NOMO-1 (cell line): ENCODE results near the gene LRFN4.
A peak's percentile ranks its signal among the peaks of the same experiment; 100 is the strongest.
"Not testable (repeated sequence)": the region's sequence is repeated elsewhere in the genome, so short reads cannot be mapped to it uniquely, and the experiment has no call there.

Experiments used
- DNase-seq, 2 experiments: peaks; one replicate each; lab custom pipeline; 2025; ENCODE audit not compliant: unreplicated experiment in 2 of 2; lab: John Stamatoyannopoulos, UW

Gene LRFN4

GRCh38 chr11:66856496-66857233 lies at the start of gene LRFN4:
TSS of gene LRFN4 (plus strand) at chr11:66857064. CDS start at chr11:66857745, 681 bp downstream.
- peak; percentile 57 to 88 for DNase-seq

- no peak for DNase-seq
Measured at GRCh38 chr11:66809592-66809991, 47.3 kb upstream of the LRFN4 start.

GRCh38 chr11:66810576-66811185 lies 46.2 kb upstream of the LRFN4 start:
- DNase-seq: no peak

DNA sequence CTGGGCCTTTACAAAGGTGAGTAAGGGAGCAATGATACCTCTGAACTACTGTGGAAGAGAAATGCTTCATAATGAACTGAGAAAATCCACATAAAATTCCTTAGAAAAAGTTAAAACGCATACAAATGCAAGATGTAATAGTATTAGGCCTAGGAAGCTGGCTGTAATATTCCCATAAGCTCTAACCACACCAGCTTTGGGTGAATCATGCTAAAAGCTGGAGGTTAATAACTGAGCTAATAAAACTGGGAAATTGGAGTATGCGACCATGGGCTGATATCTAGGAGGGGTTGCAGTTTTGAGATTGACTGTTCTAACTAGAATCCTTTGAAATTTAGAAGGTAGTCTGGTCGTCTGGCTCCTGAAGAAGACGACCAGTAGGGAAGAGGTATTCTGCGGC lies 42.2 kb upstream of the LRFN4 start:
- DNase-seq: no peak

DNA sequence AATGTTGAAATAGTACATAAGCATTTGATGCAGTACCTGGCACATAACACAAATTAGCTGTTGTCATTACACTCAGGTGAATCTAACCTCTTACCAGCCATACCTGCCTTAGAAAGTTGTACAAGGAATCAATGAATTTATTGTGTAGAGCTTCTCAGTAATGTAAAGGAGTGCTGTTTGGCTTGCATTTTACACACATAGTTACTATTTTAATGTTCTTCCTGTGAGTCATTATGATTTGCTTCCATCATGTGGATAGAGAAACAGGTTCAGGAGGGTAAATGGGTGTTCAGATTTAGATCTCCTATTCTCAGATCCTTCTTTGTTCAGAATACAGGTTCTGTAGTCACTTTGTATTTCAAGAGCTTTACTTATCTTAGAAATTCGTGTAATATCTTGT lies 41.2 kb upstream of the LRFN4 start:
- no peak for DNase-seq

GRCh38 chr11:66818231-66818955 lies 38.5 kb upstream of the LRFN4 start:
- no peak for DNase-seq

DNA sequence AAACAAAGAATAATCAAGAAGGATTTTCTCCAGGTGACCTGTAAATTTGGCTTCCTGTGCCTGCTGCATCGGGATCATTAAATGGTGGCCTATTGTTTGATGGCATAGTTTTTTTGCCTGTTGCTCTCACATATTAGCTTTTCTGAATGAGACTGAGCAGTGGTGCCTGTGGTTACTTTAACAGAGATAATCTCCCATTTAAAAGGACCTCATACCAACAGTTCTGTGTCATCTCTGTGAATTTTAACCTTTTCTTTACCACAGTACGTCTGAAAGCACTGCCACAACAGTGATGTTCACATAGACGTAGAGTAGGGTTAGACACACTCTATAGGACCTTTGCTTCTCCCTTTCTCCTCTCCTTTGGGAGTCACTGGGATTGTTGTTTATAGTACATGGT lies 36.5 kb upstream of the LRFN4 start:
- no peak for DNase-seq

GRCh38 chr11:66820901-66821300 lies 36.0 kb upstream of the LRFN4 start:
- DNase-seq: no peak

DNA sequence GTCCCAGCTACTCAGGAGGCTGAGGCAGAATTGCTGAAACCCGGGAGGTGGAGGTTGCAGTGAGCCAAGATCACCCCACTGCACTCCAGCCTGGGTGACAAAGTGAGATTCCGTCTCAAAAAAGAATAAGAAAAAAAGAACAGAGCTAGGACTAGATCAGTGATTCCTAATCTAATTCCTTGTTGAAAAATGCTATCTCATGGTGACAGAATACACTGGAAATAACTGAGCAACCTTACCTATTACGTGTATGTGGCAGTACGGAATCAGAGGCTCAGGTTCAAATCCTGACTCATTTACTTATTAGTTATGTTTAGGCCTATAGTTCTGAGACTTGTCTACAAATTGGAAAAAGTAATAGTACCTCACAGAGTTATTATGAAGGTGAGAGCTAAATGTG lies 33.2 kb upstream of the LRFN4 start:
- no peak for DNase-seq

GRCh38 chr11:66824573-66824972 lies 32.3 kb upstream of the LRFN4 start:
- not testable (repeated sequence) for DNase-seq

GRCh38 chr11:66834539-66834845 lies 22.4 kb upstream of the LRFN4 start:
- DNase-seq: no peak

DNA sequence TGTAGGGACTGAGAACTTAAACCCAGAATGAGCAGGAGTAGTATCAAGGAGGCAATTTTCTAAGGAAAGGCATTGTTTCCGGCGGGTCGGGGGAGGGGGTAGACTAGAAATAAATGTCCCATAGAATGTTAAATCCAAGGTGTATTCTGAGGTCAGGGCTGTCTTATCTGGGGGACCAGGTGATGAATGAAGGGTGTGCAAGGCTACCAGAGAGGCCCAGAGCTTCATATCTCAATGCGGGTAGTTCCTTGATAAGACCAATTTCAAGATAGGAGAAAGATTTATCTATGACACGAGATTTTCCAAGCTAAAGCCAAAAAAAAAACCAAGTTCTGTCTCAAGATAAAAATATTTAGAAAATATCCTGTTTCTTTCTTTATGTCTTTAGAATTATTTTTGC lies 21.9 kb upstream of the LRFN4 start:
- no peak for DNase-seq

- peak in 1 of 2 experiments; percentile 8 for DNase-seq
Measured at GRCh38 chr11:66835768-66836405, 21.0 kb upstream of the LRFN4 start.

DNA sequence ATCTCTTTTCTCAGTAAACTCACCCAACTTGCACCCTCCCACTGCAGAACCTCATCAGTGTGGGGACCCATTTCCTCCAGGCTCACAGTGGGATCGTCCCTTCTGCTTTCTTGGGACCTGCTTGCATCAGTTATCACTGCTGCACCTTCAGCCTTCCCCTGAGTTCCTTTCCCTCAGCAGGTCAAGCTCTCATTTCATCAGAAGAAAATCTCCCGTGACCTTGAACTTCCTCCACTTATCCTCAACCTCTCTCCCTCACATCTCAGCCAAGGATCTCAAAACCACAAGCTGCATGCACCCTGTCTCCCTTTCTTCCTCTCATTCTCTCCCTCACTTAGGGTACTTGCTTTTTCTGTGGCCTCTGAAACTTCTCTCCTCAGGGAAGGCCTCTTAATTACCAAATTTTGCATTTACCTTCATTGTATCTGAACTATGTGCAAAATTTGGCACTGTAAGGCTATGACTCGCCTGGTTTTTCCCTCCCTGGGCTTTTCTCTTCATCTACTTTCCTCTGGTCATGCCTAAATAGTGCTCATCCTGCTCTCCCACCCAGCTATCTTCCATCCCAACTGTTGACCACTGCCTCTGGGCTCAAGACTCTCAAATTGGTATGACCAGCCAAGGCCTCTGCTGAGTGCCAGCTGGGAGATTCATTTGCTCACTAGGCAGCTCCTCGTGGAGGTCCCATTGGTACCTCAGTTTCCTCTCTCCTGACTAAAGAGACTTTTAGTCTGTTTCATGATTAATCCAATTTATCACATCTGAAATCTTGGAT lies 16.4 kb upstream of the LRFN4 start:
- DNase-seq: no peak

- no peak for DNase-seq
Measured at GRCh38 chr11:66841861-66842260, 15.0 kb upstream of the LRFN4 start.

DNA sequence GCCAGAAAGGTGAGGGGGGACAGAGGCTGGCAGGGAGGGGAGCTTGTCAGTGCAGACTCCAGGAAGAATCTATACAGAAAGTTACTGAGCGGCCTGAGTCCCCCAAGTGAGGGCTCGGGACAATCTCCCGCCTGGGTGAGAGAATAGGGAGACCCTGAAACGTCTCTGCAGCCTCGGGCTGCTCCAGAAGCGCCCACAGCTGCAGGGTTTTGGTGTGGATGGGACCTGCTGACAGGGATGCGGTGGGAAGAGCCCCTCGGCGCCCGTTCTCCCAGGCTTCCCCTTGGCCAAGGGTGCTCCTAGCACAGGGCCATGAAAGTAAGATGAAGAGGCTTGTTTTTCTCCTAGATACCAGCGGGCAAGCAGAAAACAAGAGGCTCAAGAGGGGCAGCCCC lies 14.4 kb upstream of the LRFN4 start:
- DNase-seq: no peak

DNA sequence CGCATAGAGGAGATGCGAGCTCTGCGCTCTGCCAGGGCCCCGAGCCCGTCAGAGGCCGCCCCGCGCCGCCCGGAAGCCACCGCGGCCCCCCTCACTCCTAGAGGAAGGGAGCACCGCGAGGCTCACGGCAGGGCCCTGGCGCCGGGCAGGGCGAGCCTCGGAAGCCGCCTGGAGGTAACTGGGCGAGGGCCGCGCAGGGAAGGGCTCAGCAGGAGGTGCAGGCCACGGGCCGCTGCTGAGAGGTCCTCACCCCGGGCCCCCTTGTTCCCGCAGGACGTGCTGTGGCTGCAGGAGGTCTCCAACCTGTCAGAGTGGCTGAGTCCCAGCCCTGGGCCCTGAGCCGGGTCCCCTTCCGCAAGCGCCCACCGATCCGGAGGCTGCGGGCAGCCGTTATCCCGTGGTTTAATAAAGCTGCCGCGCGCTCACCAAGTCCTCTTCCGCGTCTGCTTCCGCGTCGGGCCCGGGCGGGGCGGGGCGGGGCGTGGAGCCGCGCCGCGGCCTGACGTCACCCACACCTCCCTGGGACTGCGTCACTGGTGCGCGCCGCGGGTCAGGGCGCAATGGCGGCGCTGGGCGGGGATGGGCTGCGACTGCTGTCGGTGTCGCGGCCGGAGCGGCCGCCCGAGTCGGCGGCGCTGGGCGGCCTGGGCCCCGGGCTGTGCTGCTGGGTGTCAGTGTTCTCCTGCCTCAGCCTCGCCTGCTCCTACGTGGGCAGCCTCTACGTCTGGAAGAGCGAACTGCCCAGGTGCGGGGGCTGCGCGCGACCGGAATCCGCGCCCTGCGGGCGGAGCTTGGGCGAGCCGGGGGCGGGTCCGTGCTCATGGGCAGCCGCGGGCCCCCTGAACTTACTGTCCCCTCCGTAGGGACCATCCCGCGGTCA lies 13.7 kb upstream of the LRFN4 start, which contains the start of gene RCE1:
Gene RCE1, plus strand, starts transcription at position 546 of the 880 bp plus-strand sequence. Its CDS starts 15 bp downstream, at position 561.
- DNase-seq: peak; percentile 79 to 93

DNA sequence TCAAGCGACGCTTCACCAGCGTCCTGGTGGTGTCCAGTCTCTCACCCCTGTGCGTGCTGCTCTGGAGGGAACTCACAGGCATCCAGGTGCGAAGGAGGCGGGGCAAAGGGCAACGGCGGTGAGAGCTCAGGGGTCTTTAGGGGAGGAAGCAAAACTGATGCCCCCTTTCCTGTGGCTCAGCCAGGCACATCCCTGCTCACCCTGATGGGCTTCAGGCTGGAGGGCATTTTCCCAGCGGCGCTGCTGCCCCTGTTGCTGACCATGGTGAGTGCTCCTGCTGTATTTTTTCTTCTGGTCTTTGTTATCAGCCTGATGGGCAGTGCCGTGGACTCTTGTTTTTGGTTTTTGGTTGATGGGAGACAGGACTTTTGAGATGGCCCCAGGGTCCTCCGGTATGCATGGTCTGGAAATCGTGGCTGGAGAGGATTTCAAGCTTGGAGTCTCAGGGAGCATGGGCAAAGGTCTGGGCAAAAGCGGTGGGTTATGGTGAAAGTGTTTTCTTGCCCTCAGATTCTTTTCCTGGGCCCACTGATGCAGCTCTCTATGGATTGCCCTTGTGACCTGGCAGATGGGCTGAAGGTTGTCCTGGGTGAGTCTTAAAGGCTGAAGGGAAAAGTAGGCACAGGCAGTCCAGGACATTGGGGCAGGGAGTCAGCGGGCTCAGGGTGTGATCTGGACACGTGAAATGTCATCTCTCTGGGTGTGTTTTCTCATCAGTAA lies 12.9 kb upstream of the LRFN4 start:
- DNase-seq: no peak

GRCh38 chr11:66844496-66845142 lies 12.2 kb upstream of the LRFN4 start:
- no peak for DNase-seq
